GM18909 (cell line): ENCODE results near the gene LANCL3.
A peak's percentile ranks its signal among the peaks of the same experiment; 100 is the strongest.

Experiments used
- ATAC-seq: cut with Tn5 transposase; IDR thresholded peaks from one replicate; pipeline ENCODE4 v1.9.1; 2021; ENCODE audit warnings: mild to moderate bottlenecking; ENCODE audit not compliant: unreplicated experiment, poor library complexity

The LANCL3 gene

GRCh38 chrX:37678574-37678973, 107.1 kb downstream of the LANCL3 start:
- no peak for ATAC-seq

GRCh38 chrX:37679230-37679629, 107.8 kb downstream of the LANCL3 start:
- no peak for ATAC-seq

GRCh38 chrX:37679888-37680287, 108.4 kb downstream of the LANCL3 start:
- ATAC-seq = no peak

- ATAC-seq = no peak
Measured at GRCh38 chrX:37684426-37684825, 113.0 kb downstream of the LANCL3 start.

GRCh38 chrX:37684973-37685372, 113.5 kb downstream of the LANCL3 start:
- no peak for ATAC-seq

GRCh38 chrX:37685381-37686359, 114.2 kb downstream of the LANCL3 start, which contains the start of gene XK:
XK (plus strand) TSS chrX:37685791; CDS start chrX:37685962, 171 bp downstream.
- ATAC-seq = peak; percentile 83

- ATAC-seq = no peak
Measured at GRCh38 chrX:37686369-37686995, 115.0 kb downstream of the LANCL3 start.

- no peak for ATAC-seq
Measured at GRCh38 chrX:37686996-37687395, 115.5 kb downstream of the LANCL3 start.

- no peak for ATAC-seq
Measured at GRCh38 chrX:37690119-37690518, 118.7 kb downstream of the LANCL3 start.

- no peak for ATAC-seq
Measured at GRCh38 chrX:37692918-37693317, 121.5 kb downstream of the LANCL3 start.

- no peak for ATAC-seq
Measured at GRCh38 chrX:37697169-37697760, 125.8 kb downstream of the LANCL3 start.

GRCh38 chrX:37701588-37701987, 130.1 kb downstream of the LANCL3 start:
- no peak for ATAC-seq

GRCh38 chrX:37711991-37712390, 140.5 kb downstream of the LANCL3 start:
- no peak for ATAC-seq

- ATAC-seq = no peak
Measured at GRCh38 chrX:37712458-37712857, 141.0 kb downstream of the LANCL3 start.

- ATAC-seq = no peak
Measured at GRCh38 chrX:37714479-37714878, 143.0 kb downstream of the LANCL3 start.

GRCh38 chrX:37716602-37717001, 145.1 kb downstream of the LANCL3 start:
- no peak for ATAC-seq

- no peak for ATAC-seq
Measured at GRCh38 chrX:37717708-37718107, 146.2 kb downstream of the LANCL3 start.

GRCh38 chrX:37722595-37722994, 151.1 kb downstream of the LANCL3 start:
- ATAC-seq = no peak

GRCh38 chrX:37726346-37726745, 154.9 kb downstream of the LANCL3 start:
- no peak for ATAC-seq
